Ovary (tissue), 3 donors: ENCODE measurements around the gene C3orf18.

Experiments
- EP300 ChIP-seq: sonication (generic); formaldehyde crosslinking; IDR thresholded peaks from one replicate; pipeline ENCODE4 v1.6.1; 2017; ENCODE audit warnings: antibody characterized with exemption
- TF ChIP-seq, protein P1 (sequence below), 3 donors: fragments of 450-650 bp in 2 of 3; fragments of 200-600 bp in 1 of 3; IDR thresholded peaks; one replicate each; pipeline versions ENCODE4 v1.5.1 to v1.8.0; 2016 to 2022; ENCODE audit warnings: antibody characterized with exemption in 3 of 3, mild to moderate bottlenecking in 1 of 3
- donor health status: DM: no; HTN: no; CAD: no.

DNA sequence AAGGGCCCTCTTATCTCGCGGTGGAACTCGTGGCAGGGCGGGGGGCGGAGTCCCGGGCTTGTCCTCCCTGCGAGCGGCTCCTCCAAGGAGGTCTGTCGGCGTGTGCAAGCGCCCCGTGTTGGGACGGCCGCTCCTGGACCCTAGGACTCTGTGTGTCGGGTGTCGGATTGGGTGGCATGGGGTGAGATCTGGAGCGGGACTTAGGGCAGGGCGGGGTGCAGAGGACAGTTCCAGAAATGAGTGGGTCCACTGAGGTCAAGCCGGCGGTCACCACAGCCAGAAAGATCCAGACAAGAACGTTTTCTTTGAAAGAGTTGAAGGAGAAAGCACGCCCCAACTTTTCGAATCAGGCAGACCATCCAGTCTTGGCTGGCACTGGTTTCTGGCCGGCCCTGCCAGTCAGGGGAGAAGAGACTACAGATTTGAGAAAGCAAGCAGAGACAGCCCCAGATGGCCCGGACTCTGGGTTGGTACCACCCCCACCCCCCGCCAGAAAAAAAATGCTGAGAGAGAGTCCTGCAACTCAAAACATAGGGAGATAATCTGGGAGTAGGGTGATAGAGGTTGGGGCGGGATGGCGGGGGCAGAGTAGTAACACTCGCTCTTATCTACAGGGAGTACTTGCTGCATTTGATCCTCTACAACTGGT, 44.8 kb upstream of the C3orf18 start:
- no peak for TF ChIP-seq EP300
- TF ChIP-seq, protein P1, sequence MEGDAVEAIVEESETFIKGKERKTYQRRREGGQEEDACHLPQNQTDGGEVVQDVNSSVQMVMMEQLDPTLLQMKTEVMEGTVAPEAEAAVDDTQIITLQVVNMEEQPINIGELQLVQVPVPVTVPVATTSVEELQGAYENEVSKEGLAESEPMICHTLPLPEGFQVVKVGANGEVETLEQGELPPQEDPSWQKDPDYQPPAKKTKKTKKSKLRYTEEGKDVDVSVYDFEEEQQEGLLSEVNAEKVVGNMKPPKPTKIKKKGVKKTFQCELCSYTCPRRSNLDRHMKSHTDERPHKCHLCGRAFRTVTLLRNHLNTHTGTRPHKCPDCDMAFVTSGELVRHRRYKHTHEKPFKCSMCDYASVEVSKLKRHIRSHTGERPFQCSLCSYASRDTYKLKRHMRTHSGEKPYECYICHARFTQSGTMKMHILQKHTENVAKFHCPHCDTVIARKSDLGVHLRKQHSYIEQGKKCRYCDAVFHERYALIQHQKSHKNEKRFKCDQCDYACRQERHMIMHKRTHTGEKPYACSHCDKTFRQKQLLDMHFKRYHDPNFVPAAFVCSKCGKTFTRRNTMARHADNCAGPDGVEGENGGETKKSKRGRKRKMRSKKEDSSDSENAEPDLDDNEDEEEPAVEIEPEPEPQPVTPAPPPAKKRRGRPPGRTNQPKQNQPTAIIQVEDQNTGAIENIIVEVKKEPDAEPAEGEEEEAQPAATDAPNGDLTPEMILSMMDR (IDR thresholded peaks at IDR 0.05) = no peak
